ENCODE data around the gene FNDC3B. TPM values are rescaled to one million over a fixed set of nuclear protein-coding genes. Genes with fewer than 3 reads are reported as not detected.

FNDC3B gene
- total and polyA plus RNA-seq, 4 donors = 13.3 to 175 (median 100) TPM

GRCh38 chr3:172272698-172273097, 233.3 kb downstream of the FNDC3B start:
- peaks cover 0 to 9% (median 2%) of the 10 kb centered on the region in 4 donors for H3K36me3 ChIP-seq (ENCODE audit: control insufficient read depth in 4 of 4, insufficient read depth in 4 of 4, low read length in 4 of 4)
- 89 to 92% methylated on average over 2 of the region's 2 CpGs for WGBS, 2 donors
- no peak overlapping the region for H3K27ac ChIP-seq (ENCODE audit: low read depth in 1 of 2, low read length in 1 of 2)
- H3K27me3 ChIP-seq (ENCODE audit: control insufficient read depth in 3 of 3, insufficient read depth in 3 of 3, low read length in 2 of 3) = no peaks in the 10 kb centered on the region
- ATAC-seq (ENCODE audit: insufficient read depth, low FRiP score) (no peak), DNase-seq (peak in 2 of 3 donors; percentile 46 to 81)
- no peak overlapping the region for H3K4me3 ChIP-seq
- no peak overlapping the region for H3K9ac ChIP-seq (ENCODE audit: insufficient read depth in 1 of 2, low read length in 2 of 2)
- no peaks in the 10 kb centered on the region for H3K9me3 ChIP-seq (ENCODE audit: control insufficient read depth in 4 of 4, insufficient read depth in 3 of 4, low read length in 3 of 4)
- H3K4me1 ChIP-seq (ENCODE audit: control insufficient read depth in 5 of 5, insufficient read depth in 5 of 5, low read length in 5 of 5) = peaks cover 0 to 5% (median 4%) of the 10 kb centered on the region in 5 donors
- TF ChIP-seq, protein P1, sequence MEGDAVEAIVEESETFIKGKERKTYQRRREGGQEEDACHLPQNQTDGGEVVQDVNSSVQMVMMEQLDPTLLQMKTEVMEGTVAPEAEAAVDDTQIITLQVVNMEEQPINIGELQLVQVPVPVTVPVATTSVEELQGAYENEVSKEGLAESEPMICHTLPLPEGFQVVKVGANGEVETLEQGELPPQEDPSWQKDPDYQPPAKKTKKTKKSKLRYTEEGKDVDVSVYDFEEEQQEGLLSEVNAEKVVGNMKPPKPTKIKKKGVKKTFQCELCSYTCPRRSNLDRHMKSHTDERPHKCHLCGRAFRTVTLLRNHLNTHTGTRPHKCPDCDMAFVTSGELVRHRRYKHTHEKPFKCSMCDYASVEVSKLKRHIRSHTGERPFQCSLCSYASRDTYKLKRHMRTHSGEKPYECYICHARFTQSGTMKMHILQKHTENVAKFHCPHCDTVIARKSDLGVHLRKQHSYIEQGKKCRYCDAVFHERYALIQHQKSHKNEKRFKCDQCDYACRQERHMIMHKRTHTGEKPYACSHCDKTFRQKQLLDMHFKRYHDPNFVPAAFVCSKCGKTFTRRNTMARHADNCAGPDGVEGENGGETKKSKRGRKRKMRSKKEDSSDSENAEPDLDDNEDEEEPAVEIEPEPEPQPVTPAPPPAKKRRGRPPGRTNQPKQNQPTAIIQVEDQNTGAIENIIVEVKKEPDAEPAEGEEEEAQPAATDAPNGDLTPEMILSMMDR (IDR thresholded peaks at IDR 0.05; ENCODE audit: control extremely low read depth, extremely low read depth) = no peak

- Histone ChIP-seq H3K27me3 (ENCODE audit: control insufficient read depth in 3 of 3, insufficient read depth in 3 of 3, low read length in 2 of 3) (no peaks in the 10 kb centered on the region), H3K27ac (ENCODE audit: low read depth in 1 of 2, low read length in 1 of 2) (no peak overlapping the region), H3K4me3 (no peak overlapping the region), H3K9ac (ENCODE audit: insufficient read depth in 1 of 2, low read length in 2 of 2) (no peak overlapping the region), H3K36me3 (ENCODE audit: control insufficient read depth in 4 of 4, insufficient read depth in 4 of 4, low read length in 4 of 4) (peaks cover 0 to 9% (median 2%) of the 10 kb centered on the region in 4 donors), H3K4me1 (ENCODE audit: control insufficient read depth in 5 of 5, insufficient read depth in 5 of 5, low read length in 5 of 5) (peaks cover 0 to 11% (median 5%) of the 10 kb centered on the region in 5 donors), H3K9me3 (ENCODE audit: control insufficient read depth in 4 of 4, insufficient read depth in 3 of 4, low read length in 3 of 4) (no peaks in the 10 kb centered on the region)
- ATAC-seq (ENCODE audit: insufficient read depth, low FRiP score) = no peak
- 98 to 99% methylated on average over 1 of the region's 1 CpG for WGBS, 2 donors
- TF ChIP-seq, protein P1 (IDR thresholded peaks at IDR 0.05; ENCODE audit: control extremely low read depth, extremely low read depth) = no peak
- no peak for DNase-seq
Observed at GRCh38 chr3:172273378-172273777, 234.0 kb downstream of the FNDC3B start.

- TF ChIP-seq, protein P1 (IDR thresholded peaks at IDR 0.05; ENCODE audit: control extremely low read depth, extremely low read depth) = no peak
- Histone ChIP-seq H3K9me3 (ENCODE audit: control insufficient read depth in 4 of 4, insufficient read depth in 3 of 4, low read length in 3 of 4) (no peaks in the 10 kb centered on the region), H3K4me3 (no peak overlapping the region), H3K9ac (ENCODE audit: insufficient read depth in 1 of 2, low read length in 2 of 2) (no peak overlapping the region), H3K27ac (ENCODE audit: low read depth in 1 of 2, low read length in 1 of 2) (no peak overlapping the region), H3K27me3 (ENCODE audit: control insufficient read depth in 3 of 3, insufficient read depth in 3 of 3, low read length in 2 of 3) (no peaks in the 10 kb centered on the region), H3K36me3 (ENCODE audit: control insufficient read depth in 4 of 4, insufficient read depth in 4 of 4, low read length in 4 of 4) (peaks cover 0 to 9% (median 2%) of the 10 kb centered on the region in 4 donors), H3K4me1 (ENCODE audit: control insufficient read depth in 5 of 5, insufficient read depth in 5 of 5, low read length in 5 of 5) (peaks cover 3 to 20% (median 5%) of the 10 kb centered on the region in 5 donors)
- DNase-seq = no peak
- 97% methylated on average over 2 of the region's 2 CpGs for WGBS, 2 donors
- no peak for ATAC-seq (ENCODE audit: insufficient read depth, low FRiP score)
Observed at GRCh38 chr3:172274906-172275305, 235.5 kb downstream of the FNDC3B start.

- 84 to 97% methylated on average over 1 of the region's 1 CpG for WGBS, 2 donors
- peaks cover 5 to 20% (median 10%) of the 10 kb centered on the region in 5 donors for H3K4me1 ChIP-seq (ENCODE audit: control insufficient read depth in 5 of 5, insufficient read depth in 5 of 5, low read length in 5 of 5)
- TF ChIP-seq, protein P1 (IDR thresholded peaks at IDR 0.05; ENCODE audit: control extremely low read depth, extremely low read depth) = no peak
Observed at GRCh38 chr3:172275586-172275985, 236.2 kb downstream of the FNDC3B start.

More at GRCh38 chr3:172275586-172275985, 236.2 kb downstream of the FNDC3B start:
- Histone ChIP-seq H3K9me3 (ENCODE audit: control insufficient read depth in 4 of 4, insufficient read depth in 3 of 4, low read length in 3 of 4) (no peaks in the 10 kb centered on the region), H3K4me3 (no peak overlapping the region), H3K36me3 (ENCODE audit: control insufficient read depth in 4 of 4, insufficient read depth in 4 of 4, low read length in 4 of 4) (peaks cover 0 to 9% (median 2%) of the 10 kb centered on the region in 4 donors), H3K27me3 (ENCODE audit: control insufficient read depth in 3 of 3, insufficient read depth in 3 of 3, low read length in 2 of 3) (no peaks in the 10 kb centered on the region), H3K9ac (ENCODE audit: insufficient read depth in 1 of 2, low read length in 2 of 2) (no peak overlapping the region), H3K27ac (ENCODE audit: low read depth in 1 of 2, low read length in 1 of 2) (no peak overlapping the region)
- ATAC-seq (ENCODE audit: insufficient read depth, low FRiP score) (no peak), DNase-seq (no peak)

All from lung (tissue), 12 donors.